ENCODE measurements around the gene HOPX. TPM values are rescaled to one million over a fixed set of nuclear protein-coding genes. Genes with fewer than 3 reads are reported as not detected.

HOPX gene
- polyA plus RNA-seq, 1 experiment: not detected

DNA sequence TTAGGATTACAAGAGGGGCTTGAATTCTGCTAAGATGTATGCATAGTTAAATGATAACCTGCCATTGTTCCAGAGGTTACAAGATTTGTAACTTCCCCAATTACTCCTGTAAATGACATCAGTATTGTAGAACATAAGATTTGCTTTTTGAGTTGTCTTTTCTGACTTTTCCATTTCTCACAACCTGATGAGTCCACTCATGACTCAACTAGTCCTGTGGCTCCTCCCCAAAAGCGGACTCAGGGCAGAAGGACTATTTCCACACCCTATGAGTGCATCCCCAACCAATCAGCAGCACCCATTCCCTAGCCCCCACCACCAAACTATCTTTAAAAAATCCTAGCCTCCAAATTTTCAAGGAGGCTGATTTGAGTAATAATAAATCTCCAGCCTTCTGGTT is 54.7 kb downstream of the HOPX start:
- Histone ChIP-seq H3K27me3 (ENCODE audit: control insufficient read depth, insufficient read depth, low read length) (no peaks in the 10 kb centered on the region; the same call in 1 of the 2 replicates), H3K4me3 (ENCODE audit: low read depth, low read length) (no peak overlapping the region), H3K36me3 (ENCODE audit: control insufficient read depth, insufficient read depth, low read length) (no peaks in the 10 kb centered on the region)
- no peak for TF ChIP-seq CTCF (IDR thresholded peaks at IDR 0.05; ENCODE audit: insufficient read depth, low read depth, low read length)
- DNase-seq (ENCODE audit: low read depth): no peak
- ChIA-PET CTCF (interaction anchor here (1.0 kb wide), 1 partner anchor 173 kb away, joined by 6 read pairs; no protein-coding TSS in a partner anchor), POLR2A (no interaction called here)

DNA sequence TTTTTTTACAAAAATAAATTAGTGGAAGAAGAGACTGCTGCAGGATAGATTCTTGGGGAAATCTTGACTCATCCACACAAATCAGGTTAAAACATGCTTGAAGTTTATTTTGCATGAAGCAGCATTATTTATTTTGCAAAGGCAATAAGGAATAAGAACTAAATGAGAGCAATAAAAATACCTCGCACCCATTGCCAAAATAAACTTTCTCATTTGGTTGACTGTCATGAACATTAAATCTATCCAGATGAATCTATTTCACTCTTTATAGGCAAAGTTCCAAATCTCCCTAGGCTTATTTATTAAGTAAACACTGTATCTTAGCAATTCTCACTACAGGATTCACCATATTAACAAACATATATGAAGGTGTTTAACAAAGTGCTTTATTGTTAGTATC is 58.9 kb downstream of the HOPX start:
- Histone ChIP-seq H3K36me3 (ENCODE audit: control insufficient read depth, insufficient read depth, low read length) (no peaks in the 10 kb centered on the region), H3K27me3 (ENCODE audit: control insufficient read depth, insufficient read depth, low read length) (no peaks in the 10 kb centered on the region; the same call in 1 of the 2 replicates), H3K4me3 (ENCODE audit: low read depth, low read length) (no peak overlapping the region)
- ChIA-PET CTCF (no interaction called here), POLR2A (no interaction called here)
- peak; percentile 0 for DNase-seq (ENCODE audit: low read depth)
- no peak for TF ChIP-seq CTCF (IDR thresholded peaks at IDR 0.05; ENCODE audit: insufficient read depth, low read depth, low read length)

DNA sequence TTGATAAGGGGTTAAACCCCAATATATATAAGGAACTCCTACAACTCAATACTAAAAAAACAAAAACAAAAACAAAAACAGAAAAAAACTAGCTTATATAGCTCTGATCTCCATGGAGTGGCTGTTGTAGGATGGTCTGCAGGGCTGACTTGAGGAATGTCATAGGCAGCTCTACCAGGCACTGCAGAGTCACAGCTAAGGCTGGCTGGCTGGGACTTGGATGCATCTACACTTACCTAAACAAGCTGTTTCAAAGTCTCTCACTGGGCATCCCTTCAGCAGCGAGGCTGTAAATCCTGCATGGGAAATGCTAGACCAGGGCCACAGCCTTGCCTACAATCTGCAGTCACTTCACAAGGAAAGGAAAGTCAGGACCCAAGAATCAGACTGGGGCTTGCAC is 61.3 kb downstream of the HOPX start:
- Histone ChIP-seq H3K4me3 (ENCODE audit: low read depth, low read length) (no peak overlapping the region), H3K27me3 (ENCODE audit: control insufficient read depth, insufficient read depth, low read length) (peaks cover 3% of the 10 kb centered on the region; the same call in 1 of the 2 replicates), H3K36me3 (ENCODE audit: control insufficient read depth, insufficient read depth, low read length) (no peaks in the 10 kb centered on the region)
- ChIA-PET CTCF (no interaction called here), POLR2A (interaction anchor here (0.6 kb wide), 1 partner anchor 404 kb away, joined by 9 read pairs; no protein-coding TSS in a partner anchor)
- TF ChIP-seq CTCF (IDR thresholded peaks at IDR 0.05; ENCODE audit: insufficient read depth, low read depth, low read length): no peak
- DNase-seq (ENCODE audit: low read depth): no peak

DNA sequence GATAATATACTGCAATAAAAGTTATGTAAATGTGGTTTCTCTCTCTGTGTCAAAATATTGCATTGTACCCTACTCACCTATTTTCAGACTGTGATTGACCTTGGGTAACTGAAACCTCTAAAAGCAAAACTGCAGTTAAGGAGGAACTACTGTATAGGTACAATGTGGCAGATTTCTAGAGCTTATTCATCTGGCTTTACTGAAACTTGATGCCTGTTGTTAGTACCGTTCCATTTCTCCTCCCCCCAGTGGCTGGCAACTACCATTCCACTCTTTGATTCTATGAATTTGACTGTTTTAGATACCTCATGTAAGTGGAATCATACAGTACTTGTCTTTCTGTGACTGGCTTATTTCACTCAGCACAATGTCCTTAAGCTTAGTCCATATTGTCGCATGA is 61.9 kb downstream of the HOPX start:
- no peak overlapping the region for H3K4me3 ChIP-seq (ENCODE audit: low read depth, low read length)
- CTCF ChIA-PET: no interaction called here
- no peaks in the 10 kb centered on the region for H3K36me3 ChIP-seq (ENCODE audit: control insufficient read depth, insufficient read depth, low read length)
- no peak for DNase-seq (ENCODE audit: low read depth)
- POLR2A ChIA-PET: no interaction called here
- peaks cover 3% of the 10 kb centered on the region; the same call in 1 of the 2 replicates for H3K27me3 ChIP-seq (ENCODE audit: control insufficient read depth, insufficient read depth, low read length)
- TF ChIP-seq CTCF (IDR thresholded peaks at IDR 0.05; ENCODE audit: insufficient read depth, low read depth, low read length): no peak

- H3K4me3 ChIP-seq (ENCODE audit: low read depth, low read length): no peak overlapping the region
- no peaks in the 10 kb centered on the region for H3K36me3 ChIP-seq (ENCODE audit: control insufficient read depth, insufficient read depth, low read length)
- ChIA-PET CTCF (no interaction called here), POLR2A (no interaction called here)
- DNase-seq (ENCODE audit: low read depth): no peak
- peaks cover 3% of the 10 kb centered on the region; the same call in 1 of the 2 replicates for H3K27me3 ChIP-seq (ENCODE audit: control insufficient read depth, insufficient read depth, low read length)
- TF ChIP-seq CTCF (IDR thresholded peaks at IDR 0.05; ENCODE audit: insufficient read depth, low read depth, low read length): no peak
These were observed 62.4 kb downstream of the HOPX start for GRCh38 chr4:56618734-56619133.

Measured in BJ (cell line).